Panc1 (cell line): ENCODE measurements around the gene FLT1. TPM values are rescaled to one million over a fixed set of nuclear protein-coding genes. Genes with fewer than 3 reads are reported as not detected.

Experiments used
- ATAC-seq: fragments of 200-7000 bp; cut with Tn5 transposase; 2 replicates; pipeline ENCODE4 v1.9.1; 2020; ENCODE audit warnings: mild to moderate bottlenecking, moderate library complexity
- BruUV-seq: library from RNA; stranded (reverse); fragments of 400-500 nt; replicated peaks from 2 replicates; lab custom pipeline; 2021; lab: Mats Ljungman, UMichigan
- CTCF ChIA-PET: fragments of 300-600 bp; sonication (Branson Sonifier 250); formaldehyde crosslinking; loops from one replicate; lab custom pipeline; 2022; ENCODE audit warnings: antibody characterized with exemption; lab: Charles Lee
- POLR2A ChIA-PET: fragments of 300-600 bp; sonication (Branson Sonifier 250); formaldehyde crosslinking; loops from one replicate; lab custom pipeline; 2022; ENCODE audit warnings: antibody characterized with exemption; lab: Charles Lee
- DNase-seq: peaks from one replicate; pipeline ENCODE4 v3.0.0-alpha.2; 2010; ENCODE audit warnings: low read depth, low spot score
- H3K27ac ChIP-seq: 2 replicates; pipeline ENCODE4 v1.5.1; 2011; ENCODE audit warnings: mild to moderate bottlenecking, low read length, inconsistent platforms
- H3K27me3 ChIP-seq: fragments of 200-500 bp; sonication (Bioruptor generic); 2 replicates; pipeline ENCODE4 v1.6.0; 2014; ENCODE audit warnings: low read length, inconsistent platforms; ENCODE audit not compliant: control insufficient read depth, insufficient read depth
- H3K36me3 ChIP-seq: fragments of 200-500 bp; sonication (Bioruptor generic); 2 replicates; pipeline ENCODE4 v1.5.1; 2014; ENCODE audit warnings: inconsistent platforms, mild to moderate bottlenecking, low read length, moderate library complexity; ENCODE audit not compliant: control insufficient read depth, insufficient read depth
- H3K4me1 ChIP-seq: 2 replicates; pipeline ENCODE4 v1.5.1; 2011; ENCODE audit warnings: inconsistent platforms, mild to moderate bottlenecking, low read length, moderate library complexity; ENCODE audit not compliant: control insufficient read depth, insufficient read depth
- H3K4me3 ChIP-seq, 2 experiments: 2 replicates each; pipeline ENCODE4 v1.5.1; 2011 to 2012; ENCODE audit warnings: low read depth in 2 of 2, low read length in 2 of 2, mild to moderate bottlenecking in 2 of 2, inconsistent platforms in 1 of 2, moderate library complexity in 1 of 2
- H3K9me3 ChIP-seq: fragments of 200-500 bp; sonication (Bioruptor generic); 2 replicates; pipeline ENCODE4 v1.5.1; 2014; ENCODE audit warnings: low read depth, mild to moderate bottlenecking, inconsistent platforms, low read length, moderate library complexity; ENCODE audit not compliant: control insufficient read depth, insufficient read depth
- POLR2AphosphoS5 ChIP-seq: IDR thresholded peaks from 2 replicates; pipeline ENCODE4 v1.6.1; 2012; ENCODE audit warnings: mild to moderate bottlenecking, low read depth, low read length, moderate library complexity
- SIN3A ChIP-seq: IDR thresholded peaks from 2 replicates; pipeline ENCODE4 v1.6.1; 2012; ENCODE audit warnings: low read depth, mild to moderate bottlenecking, low read length, moderate library complexity, borderline replicate concordance; ENCODE audit not compliant: insufficient read depth
- TCF7L2 ChIP-seq: IDR thresholded peaks from 2 replicates; pipeline ENCODE4 v1.6.1; 2011; ENCODE audit warnings: mild to moderate bottlenecking, low read depth, low read length, inconsistent platforms
- in situ Hi-C: cut with HindIII; loops from 2 replicates; pipeline ENCODE4 v1.10.0; 2016; ENCODE audit warnings: low sequenced_read_pairs, low pct_unique_long_range_greater_than_20kb
- intact Hi-C: fragments of 100-400 bp; cut with micrococcal nuclease; formaldehyde crosslinking; loops from one replicate; pipeline ENCODE4 v1.10.0; 2022; ENCODE audit not compliant: unreplicated experiment
- total RNA-seq: library from RNA; stranded (reverse); gene quantifications from one replicate; pipeline ENCODE4 v1.2.1, GENCODE V29; 2021; ENCODE audit not compliant: unreplicated experiment
- TF ChIP-seq, protein P1 (sequence below), 2 experiments: IDR thresholded peaks; 2 replicates each; pipeline ENCODE4 v1.6.1; 2011 to 2012; ENCODE audit warnings: low read depth in 2 of 2, control low read depth in 1 of 2, low read length in 1 of 2, mild to moderate bottlenecking in 1 of 2, moderate library complexity in 1 of 2; ENCODE audit not compliant: insufficient read depth in 1 of 2
- TF ChIP-seq, protein P2 (sequence below): fragments of 450-650 bp; IDR thresholded peaks from 2 replicates; pipeline ENCODE4 v1.5.1; 2017; ENCODE audit warnings: mild to moderate bottlenecking

The FLT1 gene
- total RNA-seq, 1 experiment from 2014 or later = 0.15 TPM

GRCh38 chr13:28438598-28439334 lies 56.2 kb downstream of the FLT1 start:
- Histone ChIP-seq H3K4me3 (no peak overlapping the region), H3K4me1 (no peaks in the 10 kb centered on the region), H3K27ac (no peak overlapping the region), H3K27me3 (no peaks in the 10 kb centered on the region), H3K36me3 (no peaks in the 10 kb centered on the region), H3K9me3 (no peaks in the 10 kb centered on the region)
- TF ChIP-seq, protein P1, sequence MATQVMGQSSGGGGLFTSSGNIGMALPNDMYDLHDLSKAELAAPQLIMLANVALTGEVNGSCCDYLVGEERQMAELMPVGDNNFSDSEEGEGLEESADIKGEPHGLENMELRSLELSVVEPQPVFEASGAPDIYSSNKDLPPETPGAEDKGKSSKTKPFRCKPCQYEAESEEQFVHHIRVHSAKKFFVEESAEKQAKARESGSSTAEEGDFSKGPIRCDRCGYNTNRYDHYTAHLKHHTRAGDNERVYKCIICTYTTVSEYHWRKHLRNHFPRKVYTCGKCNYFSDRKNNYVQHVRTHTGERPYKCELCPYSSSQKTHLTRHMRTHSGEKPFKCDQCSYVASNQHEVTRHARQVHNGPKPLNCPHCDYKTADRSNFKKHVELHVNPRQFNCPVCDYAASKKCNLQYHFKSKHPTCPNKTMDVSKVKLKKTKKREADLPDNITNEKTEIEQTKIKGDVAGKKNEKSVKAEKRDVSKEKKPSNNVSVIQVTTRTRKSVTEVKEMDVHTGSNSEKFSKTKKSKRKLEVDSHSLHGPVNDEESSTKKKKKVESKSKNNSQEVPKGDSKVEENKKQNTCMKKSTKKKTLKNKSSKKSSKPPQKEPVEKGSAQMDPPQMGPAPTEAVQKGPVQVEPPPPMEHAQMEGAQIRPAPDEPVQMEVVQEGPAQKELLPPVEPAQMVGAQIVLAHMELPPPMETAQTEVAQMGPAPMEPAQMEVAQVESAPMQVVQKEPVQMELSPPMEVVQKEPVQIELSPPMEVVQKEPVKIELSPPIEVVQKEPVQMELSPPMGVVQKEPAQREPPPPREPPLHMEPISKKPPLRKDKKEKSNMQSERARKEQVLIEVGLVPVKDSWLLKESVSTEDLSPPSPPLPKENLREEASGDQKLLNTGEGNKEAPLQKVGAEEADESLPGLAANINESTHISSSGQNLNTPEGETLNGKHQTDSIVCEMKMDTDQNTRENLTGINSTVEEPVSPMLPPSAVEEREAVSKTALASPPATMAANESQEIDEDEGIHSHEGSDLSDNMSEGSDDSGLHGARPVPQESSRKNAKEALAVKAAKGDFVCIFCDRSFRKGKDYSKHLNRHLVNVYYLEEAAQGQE (IDR thresholded peaks at IDR 0.05; ENCODE audit: insufficient read depth in 1 of 2, low read depth in 2 of 2, low read length in 1 of 2) = no peak
- TF ChIP-seq TCF7L2 (no peak), SIN3A (no peak), POLR2AphosphoS5 (no peak)
- TF ChIP-seq, protein P2, sequence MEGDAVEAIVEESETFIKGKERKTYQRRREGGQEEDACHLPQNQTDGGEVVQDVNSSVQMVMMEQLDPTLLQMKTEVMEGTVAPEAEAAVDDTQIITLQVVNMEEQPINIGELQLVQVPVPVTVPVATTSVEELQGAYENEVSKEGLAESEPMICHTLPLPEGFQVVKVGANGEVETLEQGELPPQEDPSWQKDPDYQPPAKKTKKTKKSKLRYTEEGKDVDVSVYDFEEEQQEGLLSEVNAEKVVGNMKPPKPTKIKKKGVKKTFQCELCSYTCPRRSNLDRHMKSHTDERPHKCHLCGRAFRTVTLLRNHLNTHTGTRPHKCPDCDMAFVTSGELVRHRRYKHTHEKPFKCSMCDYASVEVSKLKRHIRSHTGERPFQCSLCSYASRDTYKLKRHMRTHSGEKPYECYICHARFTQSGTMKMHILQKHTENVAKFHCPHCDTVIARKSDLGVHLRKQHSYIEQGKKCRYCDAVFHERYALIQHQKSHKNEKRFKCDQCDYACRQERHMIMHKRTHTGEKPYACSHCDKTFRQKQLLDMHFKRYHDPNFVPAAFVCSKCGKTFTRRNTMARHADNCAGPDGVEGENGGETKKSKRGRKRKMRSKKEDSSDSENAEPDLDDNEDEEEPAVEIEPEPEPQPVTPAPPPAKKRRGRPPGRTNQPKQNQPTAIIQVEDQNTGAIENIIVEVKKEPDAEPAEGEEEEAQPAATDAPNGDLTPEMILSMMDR = no peak
- ChIA-PET POLR2A (no interaction called here), CTCF (no interaction called here)
- intact Hi-C loops = no loop called here
- in situ Hi-C loops = no loop called here
- no TSS peak for BruUV-seq
- DNase-seq (no peak), ATAC-seq (no peak)

DNA sequence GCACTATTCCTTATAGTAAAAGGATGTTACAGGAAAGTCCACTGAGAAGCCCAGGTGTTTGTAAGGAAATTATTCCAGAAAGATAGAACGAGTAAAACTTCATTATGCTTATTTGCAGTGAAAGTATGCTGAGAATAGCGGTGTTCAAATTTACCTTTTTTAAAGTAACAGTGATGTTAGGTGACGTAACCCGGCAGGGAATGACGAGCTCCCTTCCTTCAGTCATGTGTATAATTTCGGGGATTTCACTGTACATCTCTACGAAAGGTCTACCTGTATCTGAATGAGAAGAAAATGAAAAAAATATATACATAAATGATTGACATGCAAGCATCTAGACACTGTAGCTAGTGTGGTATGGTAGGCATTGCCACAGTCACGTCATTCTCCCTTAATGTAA lies 56.9 kb downstream of the FLT1 start:
- in situ Hi-C loops (no loop called here), intact Hi-C loops (no loop called here)
- ChIA-PET POLR2A (no interaction called here), CTCF (no interaction called here)
- 0 out of 2 replicates have a peak, but pooled peaks cover 2% of the 10 kb centered on the region for H3K27me3 ChIP-seq
- H3K36me3 ChIP-seq = no peaks in the 10 kb centered on the region
- H3K9me3 ChIP-seq = no peaks in the 10 kb centered on the region
- BruUV-seq = no TSS peak
- no peaks in the 10 kb centered on the region for H3K4me1 ChIP-seq
- TF ChIP-seq, protein P2 = no peak
- TF ChIP-seq TCF7L2 (no peak), POLR2AphosphoS5 (no peak), SIN3A (no peak)
- TF ChIP-seq, protein P1 (IDR thresholded peaks at IDR 0.05; ENCODE audit: insufficient read depth in 1 of 2, low read depth in 2 of 2, low read length in 1 of 2) = no peak
- DNase-seq = no peak
- H3K4me3 ChIP-seq = no peak overlapping the region
- H3K27ac ChIP-seq = no peak overlapping the region
- no peak for ATAC-seq
